Cardiac muscle cell (in vitro differentiated cells and primary cell): ENCODE results near the gene OPTC. TPM values are rescaled to one million over a fixed set of nuclear protein-coding genes. Genes with fewer than 3 reads are reported as not detected.

Source experiments
- DNase-seq, 2 donors: peaks; one replicate each; pipeline versions ENCODE4 v3.0.0 to v3.0.0-alpha.2; 2010 to 2017; ENCODE audit warnings: low read depth in 1 of 2, low spot score in 1 of 2
- H3K27ac ChIP-seq: fragments of 200-600 bp; sonication (generic); 2 replicates; pipeline ENCODE4 v1.5.1; 2016
- H3K27me3 ChIP-seq: fragments of 200-600 bp; sonication (generic); 2 replicates; pipeline ENCODE4 v1.6.0; 2016; ENCODE audit warnings: control low read depth
- H3K36me3 ChIP-seq: fragments of 200-600 bp; sonication (generic); 2 replicates; pipeline ENCODE4 v1.5.1; 2016; ENCODE audit warnings: control low read depth
- H3K4me1 ChIP-seq: fragments of 200-600 bp; sonication (generic); 2 replicates; pipeline ENCODE4 v1.8.1; 2017; ENCODE audit warnings: low read depth, mild to moderate bottlenecking, mixed run types
- H3K4me3 ChIP-seq: fragments of 200-600 bp; sonication (generic); 2 replicates; pipeline ENCODE4 v1.5.1; 2016; ENCODE audit warnings: mild to moderate bottlenecking
- H3K9me3 ChIP-seq: fragments of 200-600 bp; sonication (generic); 2 replicates; pipeline ENCODE4 v1.5.1; 2017; ENCODE audit warnings: low read depth, mild to moderate bottlenecking, control low read depth
- CTCF ChIP-seq: IDR thresholded peaks from 2 replicates; pipeline ENCODE4 v1.5.1; 2012; ENCODE audit warnings: low read depth, mild to moderate bottlenecking, low read length
- polyA plus RNA-seq: library from polyadenylated mRNA; unstranded; fragments of >200 nt; fragmentation: Nextera tagmentation; extraction: Ambion mirVana; gene quantifications from 2 replicates; pipeline ENCODE4 v1.2.1, GENCODE V29; 2016
- total RNA-seq: library from RNA; depleted of rRNA; stranded (reverse); fragments of >200 nt; gene quantifications from 2 replicates; pipeline ENCODE4 v1.2.3, GENCODE V29; 2016

Gene OPTC
- total and polyA plus RNA-seq, 2 experiments from 2014 or later: not detected

DNA sequence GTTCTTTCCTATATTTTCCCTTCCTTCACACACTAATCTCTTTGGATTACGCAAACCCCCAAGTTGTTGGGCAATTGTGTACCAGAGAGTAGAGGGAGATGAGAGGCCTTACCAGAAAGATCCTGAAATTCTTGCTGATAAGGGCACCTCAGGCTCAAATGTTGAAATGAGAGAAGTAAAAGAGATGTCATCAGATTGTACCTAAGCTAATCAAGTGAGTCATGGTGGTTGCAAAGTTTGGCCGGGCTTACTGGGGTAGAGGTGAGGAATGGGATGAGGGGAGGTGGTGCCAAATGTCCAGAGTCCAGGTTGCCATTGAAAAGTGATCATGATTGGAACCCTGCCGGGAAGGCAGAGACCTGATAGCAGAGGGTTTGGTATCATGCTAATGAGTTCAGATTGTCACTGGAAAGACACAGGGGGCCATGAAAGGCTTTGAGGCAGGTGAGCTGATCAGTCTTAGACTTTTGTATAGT, 43.1 kb downstream of the OPTC start:
- Histone ChIP-seq H3K36me3 (no peaks in the 10 kb centered on the region), H3K4me3 (no peak overlapping the region), H3K9me3 (no peaks in the 10 kb centered on the region), H3K27me3 (no peaks in the 10 kb centered on the region), H3K27ac (no peak overlapping the region), H3K4me1 (no peaks in the 10 kb centered on the region)
- peak in 1 of 2 donors; percentile 94 for DNase-seq
- TF ChIP-seq CTCF: no peak

DNA sequence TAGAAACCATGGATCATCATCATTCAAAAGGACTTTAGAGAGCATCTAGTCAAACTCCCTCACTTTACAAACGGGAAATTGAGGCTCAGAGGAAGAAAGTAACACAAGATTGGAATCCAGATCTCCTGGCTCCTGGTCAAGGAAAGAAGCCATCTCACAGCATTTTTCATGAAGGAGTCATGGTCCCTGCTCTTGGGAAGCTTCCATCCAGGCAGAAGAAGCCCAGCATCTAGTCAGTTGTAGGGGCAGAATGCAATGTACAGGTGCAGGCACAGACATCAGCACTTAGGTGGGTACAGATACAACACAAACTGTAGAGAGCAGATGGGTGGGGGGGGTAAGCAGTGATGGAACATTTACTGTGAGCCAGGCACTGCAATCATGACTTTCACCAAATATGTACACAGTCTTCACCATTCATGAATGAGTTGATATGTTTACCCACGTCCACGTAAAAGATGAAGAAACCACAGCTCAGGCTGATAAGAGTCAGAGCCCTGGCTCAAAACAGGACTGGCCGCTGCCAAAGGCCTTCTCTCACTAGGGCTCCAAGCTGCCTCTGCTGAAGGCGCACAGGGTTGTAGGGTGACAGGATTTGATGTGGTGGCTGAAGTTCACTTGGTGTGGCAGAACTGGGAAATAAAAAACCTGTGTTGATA, 44.0 kb downstream of the OPTC start:
- Histone ChIP-seq H3K27ac (no peak overlapping the region), H3K27me3 (no peaks in the 10 kb centered on the region), H3K36me3 (no peaks in the 10 kb centered on the region), H3K4me3 (no peak overlapping the region), H3K9me3 (no peaks in the 10 kb centered on the region), H3K4me1 (no peaks in the 10 kb centered on the region)
- TF ChIP-seq CTCF: no peak
- DNase-seq: peak in 1 of 2 donors; percentile 88

DNA sequence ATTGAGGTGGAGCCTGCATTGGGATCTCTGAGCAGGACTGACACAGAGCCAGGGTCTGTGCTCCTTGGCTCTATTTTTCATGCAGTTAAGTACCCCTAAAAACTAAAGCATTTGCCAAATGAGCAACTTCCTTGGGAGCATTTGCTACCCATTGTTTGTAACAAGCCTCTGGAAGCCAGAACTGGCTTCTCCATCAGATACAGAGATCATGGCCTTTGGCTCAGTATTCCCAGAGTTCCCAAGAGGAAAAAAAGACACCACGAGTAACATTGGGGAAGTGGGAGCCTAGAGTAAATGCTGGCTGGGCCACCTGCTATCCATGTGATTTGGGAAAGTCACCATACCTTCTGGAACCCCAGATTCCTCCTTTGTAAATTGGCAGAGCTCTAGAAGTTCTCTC, 44.8 kb downstream of the OPTC start:
- Histone ChIP-seq H3K9me3 (no peaks in the 10 kb centered on the region), H3K4me1 (no peaks in the 10 kb centered on the region), H3K27ac (no peak overlapping the region), H3K27me3 (no peaks in the 10 kb centered on the region), H3K4me3 (no peak overlapping the region), H3K36me3 (no peaks in the 10 kb centered on the region)
- no peak for DNase-seq
- TF ChIP-seq CTCF: no peak

- Histone ChIP-seq H3K4me1 (no peaks in the 10 kb centered on the region), H3K9me3 (no peaks in the 10 kb centered on the region), H3K4me3 (no peak overlapping the region), H3K36me3 (no peaks in the 10 kb centered on the region), H3K27ac (no peak overlapping the region), H3K27me3 (no peaks in the 10 kb centered on the region)
- DNase-seq: no peak
- TF ChIP-seq CTCF: no peak
Observed at GRCh38 chr1:203539831-203540546, 46.0 kb downstream of the OPTC start.

DNA sequence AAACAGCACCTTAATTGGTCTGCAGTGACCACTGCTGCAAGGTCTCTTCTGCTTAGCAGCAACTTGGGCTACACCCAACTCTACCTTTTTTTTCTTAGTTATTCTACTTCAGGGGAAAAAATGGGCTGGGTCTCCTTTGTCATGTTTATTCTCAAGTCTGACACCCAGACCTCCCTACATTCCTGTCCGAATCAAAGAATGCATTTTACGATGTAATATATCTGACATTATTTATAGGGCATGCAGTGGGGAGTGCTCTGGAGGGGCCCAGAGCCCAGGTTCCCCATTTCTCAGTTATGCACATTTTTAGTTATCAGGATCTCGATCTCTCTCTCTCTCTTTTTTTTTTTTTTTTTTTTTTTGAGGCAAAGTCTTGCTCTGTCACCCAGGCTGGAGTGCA, 50.5 kb downstream of the OPTC start:
- Histone ChIP-seq H3K27me3 (no peaks in the 10 kb centered on the region), H3K4me3 (no peak overlapping the region), H3K27ac (no peak overlapping the region), H3K4me1 (no peaks in the 10 kb centered on the region), H3K36me3 (no peaks in the 10 kb centered on the region), H3K9me3 (no peaks in the 10 kb centered on the region)
- no peak for TF ChIP-seq CTCF
- DNase-seq: no peak
